ENCODE results near the gene SERTAD1. TPM values are rescaled to one million over a fixed set of nuclear protein-coding genes. Genes with fewer than 3 reads are reported as not detected.
"Not testable (repeated sequence)": the region's sequence is repeated elsewhere in the genome, so short reads cannot be mapped to it uniquely, and the experiment has no call there.

SERTAD1 gene
- polyA plus RNA-seq, 2 donors, result 20.7 to 21.5 TPM

GRCh38 chr19:40465025-40465556 lies 39.3 kb upstream of the SERTAD1 start:
- 10 to 12% methylated on average over 11 of the region's 11 CpGs for WGBS, 2 donors
- H3K27me3 ChIP-seq (ENCODE audit: control insufficient read depth in 1 of 2, insufficient read depth in 2 of 2, low read length in 2 of 2), result no peaks in the 10 kb centered on the region
- peak overlapping the region; percentile 93 to 97 for H3K27ac ChIP-seq (ENCODE audit: low read depth in 2 of 2, low read length in 1 of 2)
- peak overlapping the region; percentile 69 to 70 for H3K4me3 ChIP-seq (ENCODE audit: low read depth in 1 of 2, low read length in 2 of 2)
- H3K36me3 ChIP-seq (ENCODE audit: control insufficient read depth in 2 of 2, insufficient read depth in 2 of 2, low read length in 1 of 2), result no peaks in the 10 kb centered on the region
- peaks cover 4 to 8% of the 10 kb centered on the region in 2 donors for H3K4me1 ChIP-seq (ENCODE audit: control insufficient read depth in 2 of 2, insufficient read depth in 2 of 2, low read length in 1 of 2)
- no peaks in the 10 kb centered on the region for H3K9me3 ChIP-seq (ENCODE audit: control insufficient read depth in 2 of 2, insufficient read depth in 1 of 2, low read depth in 1 of 2, low read length in 1 of 2)

DNA sequence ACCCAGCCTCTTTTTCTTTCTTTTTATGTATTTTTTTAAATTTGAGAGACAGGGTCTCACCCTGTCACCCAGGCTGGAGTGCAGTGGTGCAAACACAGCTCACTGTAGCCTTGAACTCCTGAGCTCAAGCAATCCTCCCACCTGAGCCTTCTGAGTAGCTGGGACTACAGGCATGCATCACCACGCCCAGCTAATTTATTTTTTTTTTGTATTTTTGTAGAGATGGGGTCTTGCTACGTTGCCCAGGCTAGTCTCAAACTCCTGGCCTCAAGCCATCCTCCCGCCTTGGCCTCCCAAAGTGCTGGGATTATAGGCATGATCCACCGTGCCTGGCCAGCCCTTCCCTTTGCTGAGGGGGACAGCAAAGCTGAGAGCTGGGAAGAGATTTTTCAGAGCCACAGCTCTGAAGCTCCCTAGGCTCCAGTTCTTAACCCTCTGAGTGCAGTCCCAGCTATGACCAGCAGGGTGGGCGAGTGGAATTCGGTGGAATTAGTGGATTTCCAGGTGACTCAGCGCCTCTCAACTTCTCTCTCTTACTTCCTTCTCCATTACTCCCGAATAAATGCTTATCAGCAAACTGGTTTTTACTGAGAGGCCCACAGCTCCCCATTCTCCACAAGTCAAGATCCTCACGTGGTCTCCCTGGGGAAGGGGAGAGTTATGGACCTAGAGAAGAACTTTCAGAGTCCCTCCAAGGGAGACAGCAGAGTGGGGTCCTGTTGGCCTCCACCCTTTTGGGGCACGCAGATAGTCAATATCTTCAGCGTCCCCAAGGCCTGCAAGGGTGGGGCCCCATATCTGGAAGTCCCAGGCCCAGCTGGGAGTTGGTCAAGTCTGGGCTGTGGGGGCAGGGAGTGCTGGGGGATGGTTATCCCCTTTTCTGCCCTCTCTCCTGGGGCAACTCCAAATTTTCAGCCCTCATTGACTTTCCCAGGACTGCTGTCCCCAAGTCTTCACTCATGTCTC lies 38.5 kb upstream of the SERTAD1 start:
- H3K27ac ChIP-seq (ENCODE audit: low read depth in 2 of 2, low read length in 1 of 2), result peak overlapping the region; percentile 93 to 97
- WGBS, 2 donors, result 18 to 21% methylated on average over 11 of the region's 11 CpGs
- H3K36me3 ChIP-seq (ENCODE audit: control insufficient read depth in 2 of 2, insufficient read depth in 2 of 2, low read length in 1 of 2), result no peaks in the 10 kb centered on the region
- H3K4me3 ChIP-seq (ENCODE audit: low read depth in 1 of 2, low read length in 2 of 2), result peak overlapping the region; percentile 69 to 70
- no peaks in the 10 kb centered on the region for H3K9me3 ChIP-seq (ENCODE audit: control insufficient read depth in 2 of 2, insufficient read depth in 1 of 2, low read depth in 1 of 2, low read length in 1 of 2)
- H3K4me1 ChIP-seq (ENCODE audit: control insufficient read depth in 2 of 2, insufficient read depth in 2 of 2, low read length in 1 of 2), result peaks cover 4 to 8% of the 10 kb centered on the region in 2 donors
- H3K27me3 ChIP-seq (ENCODE audit: control insufficient read depth in 1 of 2, insufficient read depth in 2 of 2, low read length in 2 of 2), result no peaks in the 10 kb centered on the region

DNA sequence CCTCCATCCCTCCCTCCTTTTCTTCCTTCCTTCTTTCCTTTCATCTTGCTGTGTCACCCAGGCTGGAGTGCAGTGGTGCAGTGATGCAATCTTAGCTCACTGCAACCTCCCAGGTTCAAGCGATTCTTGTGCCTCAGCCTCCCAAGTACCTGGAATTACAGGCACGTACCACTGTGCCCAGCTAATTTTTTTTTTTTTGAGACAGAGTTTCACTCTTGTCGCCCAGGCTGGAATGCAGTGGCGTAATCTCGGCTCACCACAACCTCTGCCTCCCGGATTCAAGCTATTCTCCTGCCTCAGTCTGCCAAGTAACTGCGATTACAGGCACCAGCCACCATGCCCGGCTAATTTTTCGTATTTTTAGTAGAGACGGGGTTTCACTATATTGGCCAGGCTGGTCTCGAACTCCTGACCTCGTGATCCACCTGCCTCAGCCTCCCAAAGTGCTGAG lies 37.8 kb upstream of the SERTAD1 start:
- WGBS, 2 donors, result 59 to 75% methylated on average over 12 of the region's 12 CpGs
- not testable (repeated sequence) for H3K4me1 ChIP-seq (ENCODE audit: control insufficient read depth in 2 of 2, insufficient read depth in 2 of 2, low read length in 1 of 2); H3K4me3 ChIP-seq (ENCODE audit: low read depth in 1 of 2, low read length in 2 of 2); H3K27me3 ChIP-seq (ENCODE audit: control insufficient read depth in 1 of 2, insufficient read depth in 2 of 2, low read length in 2 of 2); H3K9me3 ChIP-seq (ENCODE audit: control insufficient read depth in 2 of 2, insufficient read depth in 1 of 2, low read depth in 1 of 2, low read length in 1 of 2); H3K36me3 ChIP-seq (ENCODE audit: control insufficient read depth in 2 of 2, insufficient read depth in 2 of 2, low read length in 1 of 2)
- peak overlapping the region; percentile 74 to 93 for H3K27ac ChIP-seq (ENCODE audit: low read depth in 2 of 2, low read length in 1 of 2)

GRCh38 chr19:40461669-40462221 lies 36.0 kb upstream of the SERTAD1 start:
- H3K4me1 ChIP-seq (ENCODE audit: control insufficient read depth in 2 of 2, insufficient read depth in 2 of 2, low read length in 1 of 2), result peaks cover 2 to 7% of the 10 kb centered on the region in 2 donors

DNA sequence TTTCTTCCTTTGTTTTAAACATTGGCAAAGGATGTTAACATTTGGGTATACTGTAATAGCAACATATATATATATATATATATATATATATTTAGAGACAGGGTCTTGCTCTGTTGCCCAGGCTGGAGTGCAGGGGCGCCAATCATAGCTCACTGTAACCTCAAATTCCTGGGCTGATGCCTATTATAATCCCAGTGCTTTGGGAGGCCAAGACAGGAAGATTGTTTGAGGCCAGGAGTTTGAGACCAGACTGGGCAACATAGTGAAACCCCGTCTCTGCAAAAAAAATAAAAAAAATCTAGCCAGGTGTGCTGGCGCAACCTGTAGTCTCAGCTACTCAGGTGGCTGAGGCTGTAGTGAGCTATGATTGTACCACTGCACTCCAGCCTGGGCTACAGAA lies 34.4 kb upstream of the SERTAD1 start:
- no peak overlapping the region for H3K4me3 ChIP-seq (ENCODE audit: low read depth in 1 of 2, low read length in 2 of 2)
- peaks cover 0 to 2% of the 10 kb centered on the region in 2 donors for H3K4me1 ChIP-seq (ENCODE audit: control insufficient read depth in 2 of 2, insufficient read depth in 2 of 2, low read length in 1 of 2)
- H3K36me3 ChIP-seq (ENCODE audit: control insufficient read depth in 2 of 2, insufficient read depth in 2 of 2, low read length in 1 of 2), result peaks cover 3 to 7% of the 10 kb centered on the region in 2 donors
- no peaks in the 10 kb centered on the region for H3K27me3 ChIP-seq (ENCODE audit: control insufficient read depth in 1 of 2, insufficient read depth in 2 of 2, low read length in 2 of 2)
- no peak overlapping the region for H3K27ac ChIP-seq (ENCODE audit: low read depth in 2 of 2, low read length in 1 of 2)
- WGBS, 2 donors, result 79 to 90% methylated on average over 3 of the region's 3 CpGs
- H3K9me3 ChIP-seq (ENCODE audit: control insufficient read depth in 2 of 2, insufficient read depth in 1 of 2, low read depth in 1 of 2, low read length in 1 of 2), result no peaks in the 10 kb centered on the region

More at GRCh38 chr19:40461669-40462221, 36.0 kb upstream of the SERTAD1 start:
- no peak overlapping the region for H3K27ac ChIP-seq (ENCODE audit: low read depth in 2 of 2, low read length in 1 of 2)
- WGBS, 2 donors, result 68 to 75% methylated on average over 7 of the region's 7 CpGs
- H3K36me3 ChIP-seq (ENCODE audit: control insufficient read depth in 2 of 2, insufficient read depth in 2 of 2, low read length in 1 of 2), result peaks cover 3 to 7% of the 10 kb centered on the region in 2 donors
- H3K27me3 ChIP-seq (ENCODE audit: control insufficient read depth in 1 of 2, insufficient read depth in 2 of 2, low read length in 2 of 2), result no peaks in the 10 kb centered on the region
- no peaks in the 10 kb centered on the region for H3K9me3 ChIP-seq (ENCODE audit: control insufficient read depth in 2 of 2, insufficient read depth in 1 of 2, low read depth in 1 of 2, low read length in 1 of 2)
- H3K4me3 ChIP-seq (ENCODE audit: low read depth in 1 of 2, low read length in 2 of 2), result no peak overlapping the region

GRCh38 chr19:40458597-40458974 lies 32.8 kb upstream of the SERTAD1 start:
- no peaks in the 10 kb centered on the region for H3K9me3 ChIP-seq (ENCODE audit: control insufficient read depth in 2 of 2, insufficient read depth in 1 of 2, low read depth in 1 of 2, low read length in 1 of 2)
- H3K36me3 ChIP-seq (ENCODE audit: control insufficient read depth in 2 of 2, insufficient read depth in 2 of 2, low read length in 1 of 2), result peaks cover 3 to 7% of the 10 kb centered on the region in 2 donors
- H3K4me3 ChIP-seq (ENCODE audit: low read depth in 1 of 2, low read length in 2 of 2), result no peak overlapping the region
- H3K4me1 ChIP-seq (ENCODE audit: control insufficient read depth in 2 of 2, insufficient read depth in 2 of 2, low read length in 1 of 2), result no peaks in the 10 kb centered on the region
- no peak overlapping the region for H3K27ac ChIP-seq (ENCODE audit: low read depth in 2 of 2, low read length in 1 of 2)
- WGBS, 2 donors, result 95 to 97% methylated on average over 3 of the region's 3 CpGs
- H3K27me3 ChIP-seq (ENCODE audit: control insufficient read depth in 1 of 2, insufficient read depth in 2 of 2, low read length in 2 of 2), result no peaks in the 10 kb centered on the region

DNA sequence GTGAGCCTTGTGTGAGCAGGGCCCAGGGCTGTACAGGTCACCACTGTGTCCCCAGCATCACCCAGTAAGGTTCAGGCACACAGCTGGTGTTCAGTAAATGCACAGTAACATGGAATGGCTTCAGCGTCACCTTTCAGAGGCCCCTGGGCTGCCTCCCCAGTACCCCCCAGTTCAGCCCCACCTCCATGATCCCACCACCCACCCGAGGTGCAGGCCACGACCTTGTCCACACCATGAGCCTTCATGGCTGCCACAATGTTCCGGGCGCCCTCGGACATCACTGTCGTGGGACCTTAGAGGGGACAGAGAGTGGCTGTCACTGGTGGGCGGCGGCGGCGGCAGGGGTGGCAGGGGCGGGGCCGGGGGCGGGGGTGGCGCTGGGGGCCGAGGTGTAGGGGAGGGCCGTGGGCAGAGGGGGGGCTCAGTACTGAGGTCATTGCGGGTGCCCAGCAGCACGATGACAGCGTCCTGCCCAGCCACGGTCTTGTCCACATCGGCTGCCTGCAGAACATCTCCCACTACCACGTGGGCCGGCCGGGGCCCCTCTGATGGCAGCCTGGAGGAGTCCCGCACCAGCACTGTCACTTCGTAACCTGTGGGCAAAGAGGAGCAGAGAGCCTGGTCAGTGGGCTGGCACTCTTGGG lies 32.3 kb upstream of the SERTAD1 start:
- H3K4me3 ChIP-seq (ENCODE audit: low read depth in 1 of 2, low read length in 2 of 2), result no peak overlapping the region
- WGBS, 2 donors, result 88 to 89% methylated on average over 20 to 27 of the region's 27 CpGs
- H3K9me3 ChIP-seq (ENCODE audit: control insufficient read depth in 2 of 2, insufficient read depth in 1 of 2, low read depth in 1 of 2, low read length in 1 of 2), result no peaks in the 10 kb centered on the region
- H3K27me3 ChIP-seq (ENCODE audit: control insufficient read depth in 1 of 2, insufficient read depth in 2 of 2, low read length in 2 of 2), result no peaks in the 10 kb centered on the region
- H3K36me3 ChIP-seq (ENCODE audit: control insufficient read depth in 2 of 2, insufficient read depth in 2 of 2, low read length in 1 of 2), result peaks cover 3 to 7% of the 10 kb centered on the region in 2 donors
- no peak overlapping the region for H3K27ac ChIP-seq (ENCODE audit: low read depth in 2 of 2, low read length in 1 of 2)
- no peaks in the 10 kb centered on the region for H3K4me1 ChIP-seq (ENCODE audit: control insufficient read depth in 2 of 2, insufficient read depth in 2 of 2, low read length in 1 of 2)

DNA sequence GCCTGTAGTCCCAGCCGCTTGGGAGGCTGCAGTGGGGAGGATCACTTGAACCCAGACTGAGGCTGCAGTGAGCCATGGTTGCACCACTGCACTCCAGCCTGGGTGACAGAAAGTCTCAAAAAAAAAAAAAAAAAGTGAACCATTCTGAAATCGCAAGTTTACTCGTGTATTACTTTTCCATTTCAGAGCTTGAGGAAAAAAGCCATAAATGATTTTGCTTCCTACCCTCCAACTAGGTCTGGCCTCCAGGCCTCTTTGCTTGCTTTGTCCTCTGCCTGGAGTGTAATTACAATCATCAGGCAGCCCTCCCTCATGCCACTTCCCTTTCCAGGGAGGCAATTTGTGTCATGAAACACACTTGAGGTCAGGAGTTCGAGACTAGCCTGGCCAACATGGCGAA lies 31.3 kb upstream of the SERTAD1 start:
- no peak overlapping the region for H3K27ac ChIP-seq (ENCODE audit: low read depth in 2 of 2, low read length in 1 of 2)
- H3K4me1 ChIP-seq (ENCODE audit: control insufficient read depth in 2 of 2, insufficient read depth in 2 of 2, low read length in 1 of 2), result no peaks in the 10 kb centered on the region
- H3K9me3 ChIP-seq (ENCODE audit: control insufficient read depth in 2 of 2, insufficient read depth in 1 of 2, low read depth in 1 of 2, low read length in 1 of 2), result no peaks in the 10 kb centered on the region
- WGBS, 2 donors, result 81 to 89% methylated on average over 5 of the region's 5 CpGs
- H3K36me3 ChIP-seq (ENCODE audit: control insufficient read depth in 2 of 2, insufficient read depth in 2 of 2, low read length in 1 of 2), result peaks cover 3 to 7% of the 10 kb centered on the region in 2 donors
- H3K27me3 ChIP-seq (ENCODE audit: control insufficient read depth in 1 of 2, insufficient read depth in 2 of 2, low read length in 2 of 2), result no peaks in the 10 kb centered on the region
- no peak overlapping the region for H3K4me3 ChIP-seq (ENCODE audit: low read depth in 1 of 2, low read length in 2 of 2)

- H3K4me1 ChIP-seq (ENCODE audit: control insufficient read depth in 2 of 2, insufficient read depth in 2 of 2, low read length in 1 of 2); H3K36me3 ChIP-seq (ENCODE audit: control insufficient read depth in 2 of 2, insufficient read depth in 2 of 2, low read length in 1 of 2); H3K4me3 ChIP-seq (ENCODE audit: low read depth in 1 of 2, low read length in 2 of 2); H3K9me3 ChIP-seq (ENCODE audit: control insufficient read depth in 2 of 2, insufficient read depth in 1 of 2, low read depth in 1 of 2, low read length in 1 of 2); H3K27me3 ChIP-seq (ENCODE audit: control insufficient read depth in 1 of 2, insufficient read depth in 2 of 2, low read length in 2 of 2): not testable (repeated sequence)
- peak overlapping the region in 1 of 2 donors; percentile 17 for H3K27ac ChIP-seq (ENCODE audit: low read depth in 2 of 2, low read length in 1 of 2)
- WGBS, 2 donors, result 77 to 85% methylated on average over 6 of the region's 6 CpGs
These were observed 28.2 kb upstream of the SERTAD1 start for GRCh38 chr19:40453943-40454342.

Data from esophagus (tissue), 2 donors.